HG02642 (cell line): ENCODE data around the gene PIBF1.

Experiments
- ATAC-seq: cut with Tn5 transposase; IDR thresholded peaks from one replicate; pipeline ENCODE4 v1.9.1; 2021; ENCODE audit warnings: mild to moderate bottlenecking; ENCODE audit not compliant: unreplicated experiment, poor library complexity

The PIBF1 gene

GRCh38 chr13:73058064-73058313, 276.1 kb downstream of the PIBF1 start:
- no peak for ATAC-seq

- ATAC-seq = peak; percentile 17
Observed at GRCh38 chr13:73058432-73058735, 276.5 kb downstream of the PIBF1 start.

- ATAC-seq = peak; percentile 98
Observed at GRCh38 chr13:73058736-73059459, 277.0 kb downstream of the PIBF1 start, which contains the start of gene KLF5. Gene KLF5 (plus strand): TSS chr13:73059005. CDS start chr13:73059328, 323 bp downstream.

GRCh38 chr13:73059460-73060250, 277.7 kb downstream of the PIBF1 start:
- ATAC-seq = peak; percentile 43

- no peak for ATAC-seq
Observed at GRCh38 chr13:73060251-73061160, 278.6 kb downstream of the PIBF1 start.

GRCh38 chr13:73061473-73061872, 279.5 kb downstream of the PIBF1 start:
- no peak for ATAC-seq

GRCh38 chr13:73061876-73062275, 279.9 kb downstream of the PIBF1 start:
- no peak for ATAC-seq

GRCh38 chr13:73062468-73062867, 280.5 kb downstream of the PIBF1 start:
- ATAC-seq = no peak

- ATAC-seq = no peak
Observed at GRCh38 chr13:73063166-73063565, 281.2 kb downstream of the PIBF1 start.

- ATAC-seq = no peak
Observed at GRCh38 chr13:73065036-73065435, 283.1 kb downstream of the PIBF1 start.

GRCh38 chr13:73065665-73066340, 283.9 kb downstream of the PIBF1 start:
- no peak for ATAC-seq
